Thyroid gland (tissue), 4 donors: Measurements from ENCODE around the gene SLC6A12.

ENCODE experiments used
- POLR2A ChIP-seq, 2 donors: fragments of 450-650 bp; IDR thresholded peaks; one replicate each; pipeline ENCODE4 v1.6.1; 2017; ENCODE audit warnings: antibody characterized with exemption in 2 of 2, mild to moderate bottlenecking in 2 of 2, moderate library complexity in 1 of 2
- TF ChIP-seq, protein P1 (sequence below), 6 experiments: fragments of 200-600 bp in 3 of 6; fragments of 450-650 bp in 3 of 6; sonication (generic) in 3 of 6; IDR thresholded peaks; one replicate each; pipeline ENCODE4 v1.5.1; 2016 to 2019; ENCODE audit warnings: antibody characterized with exemption in 6 of 6, mild to moderate bottlenecking in 2 of 6, inconsistent platforms in 1 of 6, moderate library complexity in 1 of 6

DNA sequence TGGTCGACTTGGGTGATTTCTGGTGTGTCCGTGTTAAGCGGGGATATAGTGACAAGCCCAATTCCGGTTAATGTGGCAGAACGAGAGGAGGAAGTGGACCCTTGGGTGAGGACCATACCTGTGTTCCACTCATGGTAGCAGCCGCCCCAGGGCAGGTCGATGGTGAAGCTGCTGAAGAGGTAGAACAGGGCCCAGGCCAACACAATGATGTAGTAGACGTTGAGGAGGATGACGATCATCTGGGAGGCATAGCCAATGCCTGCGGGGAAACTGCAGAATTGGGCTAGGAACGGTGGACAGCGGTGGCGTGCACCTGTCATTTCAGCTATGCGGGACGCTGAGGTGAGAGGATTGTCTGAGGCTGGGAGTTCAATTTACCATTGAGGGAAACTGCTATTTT lies 28.5 kb upstream of the SLC6A12 start:
- TF ChIP-seq, protein P1, sequence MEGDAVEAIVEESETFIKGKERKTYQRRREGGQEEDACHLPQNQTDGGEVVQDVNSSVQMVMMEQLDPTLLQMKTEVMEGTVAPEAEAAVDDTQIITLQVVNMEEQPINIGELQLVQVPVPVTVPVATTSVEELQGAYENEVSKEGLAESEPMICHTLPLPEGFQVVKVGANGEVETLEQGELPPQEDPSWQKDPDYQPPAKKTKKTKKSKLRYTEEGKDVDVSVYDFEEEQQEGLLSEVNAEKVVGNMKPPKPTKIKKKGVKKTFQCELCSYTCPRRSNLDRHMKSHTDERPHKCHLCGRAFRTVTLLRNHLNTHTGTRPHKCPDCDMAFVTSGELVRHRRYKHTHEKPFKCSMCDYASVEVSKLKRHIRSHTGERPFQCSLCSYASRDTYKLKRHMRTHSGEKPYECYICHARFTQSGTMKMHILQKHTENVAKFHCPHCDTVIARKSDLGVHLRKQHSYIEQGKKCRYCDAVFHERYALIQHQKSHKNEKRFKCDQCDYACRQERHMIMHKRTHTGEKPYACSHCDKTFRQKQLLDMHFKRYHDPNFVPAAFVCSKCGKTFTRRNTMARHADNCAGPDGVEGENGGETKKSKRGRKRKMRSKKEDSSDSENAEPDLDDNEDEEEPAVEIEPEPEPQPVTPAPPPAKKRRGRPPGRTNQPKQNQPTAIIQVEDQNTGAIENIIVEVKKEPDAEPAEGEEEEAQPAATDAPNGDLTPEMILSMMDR (IDR thresholded peaks at IDR 0.05): no peak
- TF ChIP-seq POLR2A (IDR thresholded peaks at IDR 0.05): no peak
